Prostate gland (tissue), 2 donors: Measurements from ENCODE around the gene GJA10. TPM values are rescaled to one million over a fixed set of nuclear protein-coding genes. Genes with fewer than 3 reads are reported as not detected.
"Not testable (repeated sequence)": the region's sequence is repeated elsewhere in the genome, so short reads cannot be mapped to it uniquely, and the experiment has no call there.

Experiments
- DNase-seq: peaks from one replicate; pipeline ENCODE4 v3.0.0-alpha.2; 2019; ENCODE audit warnings: low spot score
- H3K27ac ChIP-seq, 2 donors: fragments of 200-600 bp; sonication (generic); 2 replicates each; pipeline ENCODE4 v1.5.1; 2017 to 2019
- H3K27me3 ChIP-seq: fragments of 200-600 bp; sonication (generic); replicated peaks from 2 replicates; pipeline ENCODE4 v1.5.1; 2019; ENCODE audit not compliant: insufficient read depth
- H3K36me3 ChIP-seq, 2 donors: fragments of 200-600 bp; sonication (generic); 1 replicate in 1 of 2; 2 replicates in 1 of 2; pipeline versions ENCODE4 v1.5.1 to v1.8.1; 2017 to 2019
- H3K4me1 ChIP-seq: fragments of 200-600 bp; sonication (generic); replicated peaks from 2 replicates; pipeline ENCODE4 v1.5.1; 2019
- H3K4me3 ChIP-seq, 2 donors: fragments of 200-600 bp; sonication (generic); 2 replicates each; pipeline ENCODE4 v1.5.1; 2017 to 2019
- H3K9me3 ChIP-seq: fragments of 200-600 bp; sonication (generic); 2 replicates; pipeline ENCODE4 v1.5.1; 2017
- POLR2A ChIP-seq: fragments of 450-650 bp; IDR thresholded peaks from one replicate; pipeline ENCODE4 v1.6.1; 2016; ENCODE audit warnings: antibody characterized with exemption, mild to moderate bottlenecking
- POLR2AphosphoS5 ChIP-seq: sonication (generic); formaldehyde crosslinking; IDR thresholded peaks from one replicate; pipeline ENCODE4 v1.6.1; 2017; ENCODE audit warnings: antibody characterized with exemption
- WGBS: methylation state at CpG from one replicate; pipeline ENCODE4 v1.1.5; 2018; 5-methylcytosine and 5-hydroxymethylcytosine counted together
- intact Hi-C: fragments of 100-400 bp; cut with DNase I; formaldehyde crosslinking; loops from one replicate; pipeline ENCODE4 v1.14.2; 2022
- total RNA-seq, 2 donors: library from RNA; depleted of rRNA; stranded (reverse); fragments of >200 nt; gene quantifications; one replicate each; pipeline ENCODE4 v1.1.0, GENCODE V29; 2016
- TF ChIP-seq, protein P1 (sequence below), 4 experiments: fragments of 200-600 bp in 2 of 4; fragments of 450-650 bp in 2 of 4; sonication (generic) in 2 of 4; IDR thresholded peaks; 1 replicate in 3 of 4; 2 replicates in 1 of 4; pipeline ENCODE4 v1.5.1; 2016 to 2019; ENCODE audit warnings: antibody characterized with exemption in 4 of 4, mild to moderate bottlenecking in 2 of 4, moderate library complexity in 2 of 4

GJA10 gene
- total RNA-seq, 2 donors from 2014 or later: not detected

DNA sequence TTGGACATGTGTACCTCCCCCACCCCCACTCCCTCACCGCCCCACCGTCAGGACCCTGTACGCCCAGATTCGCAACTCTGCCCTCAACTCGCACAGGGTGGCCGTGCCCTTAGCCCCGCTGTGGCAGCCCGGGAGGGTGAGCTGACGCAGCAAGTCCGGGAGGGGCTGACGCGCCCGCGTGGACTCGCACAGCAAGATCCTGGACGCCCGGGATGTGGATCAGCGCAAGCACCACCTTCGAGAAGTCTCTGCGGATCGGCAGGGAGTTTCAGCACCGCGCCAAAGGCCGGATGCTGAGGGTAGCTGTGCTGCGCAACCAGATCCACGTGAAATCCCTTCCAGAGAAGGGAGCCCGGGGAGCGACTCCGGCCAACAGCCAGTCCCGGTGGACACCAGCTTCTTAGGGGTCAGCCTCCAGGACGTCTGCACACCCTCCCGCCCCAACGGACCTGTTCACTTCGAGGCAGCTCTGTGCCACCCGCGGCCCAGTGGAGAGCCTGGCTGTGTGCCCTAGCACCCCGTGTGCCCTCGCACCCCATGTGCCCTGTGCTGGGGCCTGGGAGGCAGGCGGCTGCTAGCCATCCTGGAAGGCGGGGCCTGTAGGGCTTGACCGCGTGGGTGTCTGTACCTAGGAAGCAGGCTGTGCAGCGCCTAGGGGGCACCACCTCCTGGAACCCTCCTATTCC lies 6.7 kb upstream of the GJA10 start:
- no peak overlapping the region for H3K27ac ChIP-seq
- H3K4me1 ChIP-seq: no peaks in the 10 kb centered on the region
- 34% methylated on average over 37 of the region's 43 CpGs for WGBS
- H3K9me3 ChIP-seq: no peaks in the 10 kb centered on the region
- H3K27me3 ChIP-seq: no peaks in the 10 kb centered on the region
- H3K4me3 ChIP-seq: no peak overlapping the region
- no peak for TF ChIP-seq POLR2AphosphoS5
- no peak for TF ChIP-seq POLR2A
- TF ChIP-seq, protein P1, sequence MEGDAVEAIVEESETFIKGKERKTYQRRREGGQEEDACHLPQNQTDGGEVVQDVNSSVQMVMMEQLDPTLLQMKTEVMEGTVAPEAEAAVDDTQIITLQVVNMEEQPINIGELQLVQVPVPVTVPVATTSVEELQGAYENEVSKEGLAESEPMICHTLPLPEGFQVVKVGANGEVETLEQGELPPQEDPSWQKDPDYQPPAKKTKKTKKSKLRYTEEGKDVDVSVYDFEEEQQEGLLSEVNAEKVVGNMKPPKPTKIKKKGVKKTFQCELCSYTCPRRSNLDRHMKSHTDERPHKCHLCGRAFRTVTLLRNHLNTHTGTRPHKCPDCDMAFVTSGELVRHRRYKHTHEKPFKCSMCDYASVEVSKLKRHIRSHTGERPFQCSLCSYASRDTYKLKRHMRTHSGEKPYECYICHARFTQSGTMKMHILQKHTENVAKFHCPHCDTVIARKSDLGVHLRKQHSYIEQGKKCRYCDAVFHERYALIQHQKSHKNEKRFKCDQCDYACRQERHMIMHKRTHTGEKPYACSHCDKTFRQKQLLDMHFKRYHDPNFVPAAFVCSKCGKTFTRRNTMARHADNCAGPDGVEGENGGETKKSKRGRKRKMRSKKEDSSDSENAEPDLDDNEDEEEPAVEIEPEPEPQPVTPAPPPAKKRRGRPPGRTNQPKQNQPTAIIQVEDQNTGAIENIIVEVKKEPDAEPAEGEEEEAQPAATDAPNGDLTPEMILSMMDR (IDR thresholded peaks at IDR 0.05): no peak
- no peaks in the 10 kb centered on the region for H3K36me3 ChIP-seq
- intact Hi-C loops: no loop called here
- DNase-seq: no peak

DNA sequence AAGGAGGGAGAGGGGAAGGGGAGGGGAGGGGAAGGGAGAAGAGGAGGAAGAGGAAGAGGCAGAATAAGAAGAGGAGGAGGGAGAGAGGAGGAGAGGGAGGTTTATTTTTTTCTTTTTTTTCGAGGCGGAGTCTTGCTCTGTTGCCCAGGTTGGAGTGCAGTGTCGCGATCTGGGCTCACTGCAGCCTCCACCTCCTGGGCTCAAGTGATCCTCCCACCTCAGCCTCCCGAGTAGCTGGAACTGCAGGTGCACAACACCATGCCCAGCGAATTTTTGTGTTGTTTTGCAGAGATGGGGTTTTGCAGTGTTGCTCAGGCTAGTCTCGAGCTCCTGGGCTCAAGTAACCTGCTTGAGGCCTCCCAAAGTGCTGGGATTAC lies 6.1 kb upstream of the GJA10 start:
- no peak overlapping the region for H3K27ac ChIP-seq
- WGBS: 85% methylated on average over 7 of the region's 7 CpGs
- intact Hi-C loops: no loop called here
- H3K4me3 ChIP-seq: no peak overlapping the region
- H3K27me3 ChIP-seq: no peaks in the 10 kb centered on the region
- H3K9me3 ChIP-seq: no peaks in the 10 kb centered on the region
- no peaks in the 10 kb centered on the region for H3K4me1 ChIP-seq
- no peak for DNase-seq
- H3K36me3 ChIP-seq: no peaks in the 10 kb centered on the region
- no peak for TF ChIP-seq POLR2A

DNA sequence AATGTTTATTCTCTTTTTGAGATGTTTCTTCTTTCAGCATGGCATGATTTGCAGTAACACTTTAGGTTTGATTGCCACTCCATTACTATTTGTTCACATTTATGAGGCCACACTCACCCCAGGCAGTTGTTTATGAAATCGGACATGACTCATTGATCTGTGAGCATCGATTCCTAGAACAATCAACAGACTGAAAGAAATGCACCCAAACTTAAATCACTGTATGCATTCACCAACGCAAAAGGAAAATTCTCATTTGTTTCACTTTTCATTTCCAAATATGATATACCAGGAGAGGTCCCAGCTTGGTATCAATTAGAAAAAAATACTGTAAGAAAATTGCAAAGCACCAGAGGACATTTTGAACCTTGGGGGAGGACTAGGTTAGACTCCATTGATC lies 5.4 kb upstream of the GJA10 start:
- no peaks in the 10 kb centered on the region for H3K9me3 ChIP-seq
- TF ChIP-seq, protein P1 (IDR thresholded peaks at IDR 0.05): no peak
- no peak for TF ChIP-seq POLR2A
- H3K4me3 ChIP-seq: no peak overlapping the region
- intact Hi-C loops: no loop called here
- no peaks in the 10 kb centered on the region for H3K4me1 ChIP-seq
- no peak overlapping the region for H3K27ac ChIP-seq
- no peaks in the 10 kb centered on the region for H3K36me3 ChIP-seq
- H3K27me3 ChIP-seq: no peaks in the 10 kb centered on the region
- no peak for DNase-seq
- WGBS: 68% methylated on average over 3 of the region's 3 CpGs

DNA sequence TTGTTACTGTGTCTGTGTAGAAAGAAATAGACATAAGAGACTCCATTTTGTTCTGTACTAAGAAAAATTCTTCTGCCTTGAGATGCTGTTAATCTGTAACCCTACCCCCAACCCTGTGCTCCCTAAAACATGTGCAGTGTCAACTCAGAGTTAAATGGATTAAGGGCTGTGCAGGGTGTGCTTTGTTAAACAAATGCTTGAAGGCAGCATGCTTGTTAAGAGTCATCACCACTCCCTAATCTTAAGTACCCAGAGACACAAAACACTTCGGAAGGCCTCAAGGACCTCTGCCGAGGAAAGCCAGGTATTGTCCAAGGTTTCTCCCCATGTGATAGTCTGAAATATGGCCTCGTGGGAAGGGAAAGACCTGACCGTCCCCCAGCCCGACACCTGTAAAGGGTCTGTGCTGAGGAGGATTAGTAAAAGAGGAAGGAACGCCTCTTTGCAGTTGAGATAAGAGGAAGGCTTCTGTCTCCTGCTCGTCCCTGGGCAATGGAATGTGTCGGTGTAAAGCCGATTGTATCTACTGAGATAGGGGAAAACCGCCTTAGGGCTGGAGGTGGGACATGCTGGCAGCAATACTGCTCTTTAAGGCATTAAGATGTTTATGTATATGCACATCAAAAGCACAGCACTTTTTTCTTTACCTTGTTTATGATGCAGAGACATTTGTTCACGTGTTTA lies 3.3 kb upstream of the GJA10 start:
- H3K9me3 ChIP-seq, intact Hi-C loops, H3K4me1 ChIP-seq, H3K36me3 ChIP-seq, DNase-seq, H3K27ac ChIP-seq, H3K27me3 ChIP-seq, H3K4me3 ChIP-seq: not testable (repeated sequence)
- WGBS: 2% methylated on average over 11 of the region's 11 CpGs

DNA sequence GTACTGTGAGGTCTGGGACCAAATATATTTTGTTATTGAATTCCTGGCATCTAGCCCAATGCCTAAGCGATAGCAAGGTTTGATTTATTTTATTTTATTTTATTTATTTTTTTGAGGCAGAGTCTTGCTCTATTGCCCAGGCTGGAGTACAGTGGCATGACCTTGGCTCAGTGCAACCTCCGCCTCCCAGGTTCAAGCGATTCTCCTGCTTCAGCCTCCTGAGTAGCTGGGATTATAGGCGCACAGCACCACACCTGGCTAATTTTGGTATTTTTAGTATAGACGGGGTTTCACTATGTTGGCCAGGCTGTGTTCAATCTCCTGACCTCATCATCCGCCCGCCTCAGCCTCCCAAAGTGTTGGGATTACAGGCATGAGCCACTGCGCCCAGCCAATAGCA lies 1.7 kb upstream of the GJA10 start:
- intact Hi-C loops, H3K27ac ChIP-seq, H3K4me3 ChIP-seq, DNase-seq, H3K27me3 ChIP-seq, H3K9me3 ChIP-seq, H3K36me3 ChIP-seq, H3K4me1 ChIP-seq: not testable (repeated sequence)
- WGBS: 88% methylated on average over 8 of the region's 8 CpGs

DNA sequence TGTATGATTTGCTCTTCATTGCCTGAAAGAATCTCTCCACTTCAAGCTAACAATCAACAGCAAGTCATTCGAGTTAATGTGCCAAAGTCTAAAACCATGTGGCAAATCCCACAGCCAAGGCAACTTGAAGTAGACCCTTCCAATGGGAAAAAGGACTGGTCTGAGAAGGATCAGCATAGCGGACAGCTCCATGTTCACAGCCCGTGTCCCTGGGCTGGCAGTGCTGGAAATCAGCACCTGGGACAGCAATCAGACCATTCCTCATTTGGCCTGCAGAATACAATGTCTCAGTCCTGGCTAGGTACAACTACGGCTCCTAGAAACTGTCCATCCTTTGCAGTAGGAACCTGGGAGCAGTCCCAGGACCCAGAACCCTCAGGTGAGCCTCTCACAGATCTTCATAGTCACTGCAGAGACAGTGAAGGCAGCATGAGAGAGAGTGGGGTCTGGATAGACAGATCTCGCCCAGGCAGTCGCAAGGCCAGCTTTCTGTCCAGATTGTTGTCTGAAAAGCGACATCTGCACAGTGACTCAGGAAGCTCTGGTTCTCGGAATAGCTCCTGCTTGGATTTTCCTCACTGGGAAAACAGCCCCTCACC lies 1.1 kb downstream of the GJA10 start:
- H3K27me3 ChIP-seq: no peaks in the 10 kb centered on the region
- H3K4me1 ChIP-seq: no peaks in the 10 kb centered on the region
- no peak overlapping the region for H3K27ac ChIP-seq
- H3K9me3 ChIP-seq: no peaks in the 10 kb centered on the region
- TF ChIP-seq, protein P1 (IDR thresholded peaks at IDR 0.05): no peak
- TF ChIP-seq POLR2A (no peak), POLR2AphosphoS5 (no peak)
- H3K4me3 ChIP-seq: no peak overlapping the region
- 43% methylated on average over 8 of the region's 8 CpGs for WGBS
- H3K36me3 ChIP-seq: no peaks in the 10 kb centered on the region
- intact Hi-C loops: no loop called here
- no peak for DNase-seq

DNA sequence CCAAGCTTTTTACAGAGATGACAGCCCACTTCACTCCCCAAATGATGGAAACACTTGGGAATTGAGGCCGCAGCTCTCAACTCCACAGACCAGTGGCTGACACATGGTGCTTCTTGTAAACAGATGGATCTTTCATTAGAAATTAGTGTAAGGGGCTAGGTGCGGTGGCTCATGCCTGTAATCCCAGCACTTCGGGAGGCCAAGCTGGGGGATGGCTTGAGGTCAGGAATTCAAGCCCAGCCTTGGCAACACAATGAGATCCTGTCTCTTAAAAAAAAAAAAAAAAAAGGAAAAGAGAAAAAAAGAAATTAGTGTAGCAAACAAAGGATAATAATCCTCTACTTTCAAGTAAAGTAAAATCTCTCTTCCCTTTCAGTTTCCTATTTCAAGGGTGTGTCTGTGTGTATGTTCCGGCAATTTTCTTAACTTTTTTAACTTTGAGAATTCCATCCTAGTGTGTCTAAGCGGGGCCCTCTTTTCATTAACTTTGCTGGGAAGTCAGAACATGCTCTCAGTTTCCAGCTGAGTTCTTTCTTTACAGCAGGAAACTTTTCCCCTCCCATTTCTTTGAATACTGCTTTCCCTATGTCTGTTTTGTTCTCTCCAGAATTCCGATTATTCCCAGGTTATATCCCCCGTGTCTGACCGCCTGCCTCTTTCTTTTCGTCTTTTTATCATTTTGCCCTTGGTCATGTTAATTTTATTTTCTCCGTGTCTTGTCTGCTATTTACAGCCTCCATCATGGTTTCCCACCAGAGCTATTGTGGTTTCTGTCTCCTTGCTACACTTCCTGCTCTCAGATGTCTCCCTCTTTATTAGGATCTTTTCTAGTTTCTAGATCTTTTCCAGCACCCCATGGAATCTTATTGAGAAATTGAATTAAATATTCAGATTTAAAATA lies 16.0 kb downstream of the GJA10 start:
- DNase-seq, H3K27me3 ChIP-seq, H3K4me1 ChIP-seq, H3K4me3 ChIP-seq, intact Hi-C loops, H3K27ac ChIP-seq, H3K36me3 ChIP-seq, H3K9me3 ChIP-seq: not testable (repeated sequence)
- WGBS: 63% methylated on average over 10 of the region's 10 CpGs
